Gastroesophageal sphincter (tissue), 3 donors: ENCODE data around the gene MZT2B.
"Not testable (repeated sequence)": the region's sequence is repeated elsewhere in the genome, so short reads cannot be mapped to it uniquely, and the experiment has no call there.

Source experiments
- EP300 ChIP-seq: sonication (generic); formaldehyde crosslinking; IDR thresholded peaks from one replicate; pipeline ENCODE4 v1.6.1; 2017; ENCODE audit warnings: antibody characterized with exemption, mild to moderate bottlenecking
- POLR2A ChIP-seq, 2 donors: fragments of 450-650 bp; IDR thresholded peaks; one replicate each; pipeline ENCODE4 v1.6.1; 2017; ENCODE audit warnings: antibody characterized with exemption in 2 of 2, mild to moderate bottlenecking in 2 of 2, moderate library complexity in 1 of 2
- POLR2AphosphoS5 ChIP-seq: sonication (generic); formaldehyde crosslinking; IDR thresholded peaks from one replicate; pipeline ENCODE4 v1.6.1; 2017; ENCODE audit warnings: antibody characterized with exemption
- TF ChIP-seq, protein P1 (sequence below), 4 experiments: fragments of 200-600 bp in 2 of 4; fragments of 450-650 bp in 2 of 4; sonication (generic) in 1 of 4; IDR thresholded peaks; one replicate each; pipeline ENCODE4 v1.5.1; 2017 to 2019; ENCODE audit warnings: antibody characterized with exemption in 4 of 4, mild to moderate bottlenecking in 2 of 4, moderate library complexity in 2 of 4

DNA sequence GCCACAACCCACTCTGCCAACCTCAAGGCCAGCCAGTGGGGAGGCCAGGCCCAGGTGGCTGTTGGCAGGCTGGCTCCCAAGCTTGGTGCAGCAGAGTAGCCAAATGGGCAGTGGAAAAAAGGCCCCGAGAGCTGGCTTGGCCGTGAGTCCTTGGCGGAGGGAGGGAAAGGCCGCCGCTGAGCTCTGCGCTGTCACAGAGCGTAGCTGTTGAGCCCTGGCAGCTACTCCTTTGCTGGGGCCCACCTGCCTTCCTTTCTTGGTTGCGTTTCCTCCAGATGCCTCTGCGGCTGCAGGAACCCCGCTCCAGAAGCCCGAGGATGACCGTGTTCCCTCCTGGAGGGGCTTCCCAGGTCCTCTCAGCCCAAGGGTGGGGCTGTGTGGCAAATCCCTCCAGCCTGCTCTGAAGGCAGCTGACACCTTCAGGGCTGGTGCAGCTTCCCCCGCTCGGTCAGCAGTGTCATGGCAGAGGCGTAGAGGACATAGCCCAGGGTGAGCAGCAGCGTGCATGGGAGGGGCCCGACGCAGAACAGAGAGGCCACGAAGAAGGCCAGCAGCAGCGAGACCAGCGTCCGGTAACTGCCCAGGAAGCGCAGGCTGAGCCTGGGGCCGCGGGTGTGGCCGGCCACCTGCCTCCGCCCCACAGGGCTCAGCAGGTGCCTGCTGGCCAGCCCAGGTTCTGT lies 29.8 kb upstream of the MZT2B start:
- TF ChIP-seq, protein P1, sequence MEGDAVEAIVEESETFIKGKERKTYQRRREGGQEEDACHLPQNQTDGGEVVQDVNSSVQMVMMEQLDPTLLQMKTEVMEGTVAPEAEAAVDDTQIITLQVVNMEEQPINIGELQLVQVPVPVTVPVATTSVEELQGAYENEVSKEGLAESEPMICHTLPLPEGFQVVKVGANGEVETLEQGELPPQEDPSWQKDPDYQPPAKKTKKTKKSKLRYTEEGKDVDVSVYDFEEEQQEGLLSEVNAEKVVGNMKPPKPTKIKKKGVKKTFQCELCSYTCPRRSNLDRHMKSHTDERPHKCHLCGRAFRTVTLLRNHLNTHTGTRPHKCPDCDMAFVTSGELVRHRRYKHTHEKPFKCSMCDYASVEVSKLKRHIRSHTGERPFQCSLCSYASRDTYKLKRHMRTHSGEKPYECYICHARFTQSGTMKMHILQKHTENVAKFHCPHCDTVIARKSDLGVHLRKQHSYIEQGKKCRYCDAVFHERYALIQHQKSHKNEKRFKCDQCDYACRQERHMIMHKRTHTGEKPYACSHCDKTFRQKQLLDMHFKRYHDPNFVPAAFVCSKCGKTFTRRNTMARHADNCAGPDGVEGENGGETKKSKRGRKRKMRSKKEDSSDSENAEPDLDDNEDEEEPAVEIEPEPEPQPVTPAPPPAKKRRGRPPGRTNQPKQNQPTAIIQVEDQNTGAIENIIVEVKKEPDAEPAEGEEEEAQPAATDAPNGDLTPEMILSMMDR (IDR thresholded peaks at IDR 0.05): not testable (repeated sequence)
- TF ChIP-seq POLR2A (IDR thresholded peaks at IDR 0.05); EP300; POLR2AphosphoS5: not testable (repeated sequence)
